Measurements from ENCODE around the gene PDILT. TPM values are rescaled to one million over a fixed set of nuclear protein-coding genes. Genes with fewer than 3 reads are reported as not detected.

PDILT gene
- total RNA-seq, 1 experiment from 2014 or later, result not detected

DNA sequence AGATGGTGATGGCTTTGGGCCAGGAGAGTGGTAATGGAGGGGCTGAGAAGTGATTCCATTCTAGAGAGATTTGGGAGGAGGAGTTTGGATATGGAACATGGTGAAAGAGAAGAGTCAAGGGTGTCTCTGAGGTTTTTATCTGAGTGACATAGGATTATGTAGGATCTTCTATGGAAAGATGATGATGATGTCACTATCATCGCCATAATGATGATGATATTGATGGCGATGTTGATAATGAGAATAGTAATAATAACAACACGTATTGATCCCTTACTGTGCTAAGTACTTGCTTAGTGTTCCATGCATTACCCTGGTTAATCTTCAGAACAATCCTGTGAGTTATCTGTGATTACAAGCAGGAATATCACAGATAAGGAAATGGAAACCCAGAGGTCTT, 16.6 kb downstream of the PDILT start:
- BruUV-seq (replicated peaks), result no TSS peak
- Mint-ChIP-seq H3K27me3 (ENCODE audit: insufficient read depth, unreplicated experiment) (peaks cover 3% of the 10 kb centered on the region), H3K4me1 (ENCODE audit: low read depth, unreplicated experiment) (no peaks in the 10 kb centered on the region), H3K27ac (ENCODE audit: unreplicated experiment) (no peak overlapping the region), H3K9me3 (ENCODE audit: unreplicated experiment) (no peaks in the 10 kb centered on the region), H3K4me3 (ENCODE audit: unreplicated experiment) (no peak overlapping the region), H3K36me3 (ENCODE audit: insufficient read depth, unreplicated experiment) (no peaks in the 10 kb centered on the region)
- no peak for DNase-seq
- no peak overlapping the region for H3K4me3 ChIP-seq (ENCODE audit: low read depth, low read length)
- H3K36me3 ChIP-seq (ENCODE audit: control insufficient read depth, insufficient read depth, low read length), result no peaks in the 10 kb centered on the region
- no peaks in the 10 kb centered on the region for H3K9me3 ChIP-seq
- ChIA-PET POLR2A (no interaction called here), CTCF (no interaction called here)
- intact Hi-C loops (cut with micrococcal nuclease; ENCODE audit: unreplicated experiment), result loop anchor here (10.0 kb wide), 2 partner anchors 307 to 783 kb away; partner anchors contain the start of gene ACSM1
- TF ChIP-seq CTCF (IDR thresholded peaks at IDR 0.05; ENCODE audit: insufficient read depth in 1 of 2, low read depth in 1 of 2, low read length in 1 of 2, severe bottlenecking in 1 of 2, unreplicated experiment in 1 of 2), result no peak
- H3K27me3 ChIP-seq (replicated peaks; ENCODE audit: control insufficient read depth, insufficient read depth, low read length), result no peaks in the 10 kb centered on the region
- H3K4me1 ChIP-seq, result no peaks in the 10 kb centered on the region

DNA sequence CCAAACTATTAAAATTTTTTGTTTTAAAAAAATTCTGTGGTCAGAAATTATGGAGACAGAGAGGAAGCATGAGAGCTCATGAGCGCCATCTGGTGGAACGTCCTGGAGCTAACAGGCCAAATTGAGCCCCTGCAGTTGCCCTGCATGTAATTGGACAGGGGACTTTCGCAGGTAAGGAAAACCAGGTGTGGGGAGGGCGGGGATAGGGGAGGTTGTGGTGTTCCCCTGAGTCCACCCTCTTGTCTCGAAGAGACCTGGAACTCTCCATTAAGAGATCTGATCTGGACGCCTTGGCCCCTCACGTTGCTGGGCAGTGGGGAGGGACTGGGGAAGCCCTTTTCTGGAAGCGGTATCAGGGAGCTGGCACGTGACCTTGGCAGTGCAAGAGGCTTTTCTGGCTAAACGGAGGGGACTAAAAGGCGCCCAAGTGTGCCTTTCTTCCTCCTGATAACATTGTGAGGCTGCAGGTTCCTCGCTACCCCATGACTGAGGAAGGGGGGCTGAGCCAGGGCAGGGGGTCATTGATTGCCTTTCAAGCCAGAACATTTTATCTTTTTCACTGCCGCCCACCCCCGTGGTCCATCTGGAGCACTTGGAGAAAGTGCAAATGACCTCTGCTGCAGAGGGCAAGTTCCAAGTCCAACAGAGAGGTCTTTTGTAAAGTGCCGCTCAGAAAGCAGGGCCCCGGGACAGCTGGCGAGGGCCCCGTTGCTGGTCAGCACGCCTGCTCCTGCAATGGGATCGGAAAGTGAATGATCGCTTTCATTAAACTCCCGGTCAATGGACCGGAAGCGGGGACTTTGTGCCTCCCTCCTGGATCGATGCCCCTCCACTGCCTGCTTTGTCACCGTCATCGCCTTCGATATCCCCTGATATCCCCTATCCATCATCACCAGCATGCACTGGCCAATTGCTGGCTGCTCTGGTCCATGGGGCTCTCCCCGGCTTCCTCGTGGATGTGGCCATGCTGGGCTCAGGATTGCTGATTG, 18.4 kb downstream of the PDILT start:
- H3K27ac Mint-ChIP-seq (ENCODE audit: unreplicated experiment), result no peak overlapping the region

More for the DNA sequence above, 18.4 kb downstream of the PDILT start:
- Mint-ChIP-seq H3K4me3 (ENCODE audit: unreplicated experiment) (no peak overlapping the region), H3K27me3 (ENCODE audit: insufficient read depth, unreplicated experiment) (peaks cover 3% of the 10 kb centered on the region), H3K9me3 (ENCODE audit: unreplicated experiment) (no peaks in the 10 kb centered on the region), H3K36me3 (ENCODE audit: insufficient read depth, unreplicated experiment) (no peaks in the 10 kb centered on the region), H3K4me1 (ENCODE audit: low read depth, unreplicated experiment) (no peaks in the 10 kb centered on the region)
- Histone ChIP-seq H3K9me3 (no peaks in the 10 kb centered on the region), H3K27me3 (replicated peaks; ENCODE audit: control insufficient read depth, insufficient read depth, low read length) (no peaks in the 10 kb centered on the region), H3K4me1 (no peaks in the 10 kb centered on the region), H3K4me3 (ENCODE audit: low read depth, low read length) (no peak overlapping the region), H3K36me3 (ENCODE audit: control insufficient read depth, insufficient read depth, low read length) (no peaks in the 10 kb centered on the region)
- TF ChIP-seq CTCF (IDR thresholded peaks at IDR 0.05; ENCODE audit: insufficient read depth in 1 of 2, low read depth in 1 of 2, low read length in 1 of 2, severe bottlenecking in 1 of 2, unreplicated experiment in 1 of 2), result peak; percentile 68 to 85
- BruUV-seq (replicated peaks), result no TSS peak
- DNase-seq, result peak; percentile 62 to 68
- ChIA-PET POLR2A (no interaction called here), CTCF (interaction anchor here (0.6 to 2.0 kb wide), 15 partner anchors 52 to 808 kb away, joined by 3 to 42 read pairs (median 4); no protein-coding TSS in a partner anchor)
- intact Hi-C loops (cut with micrococcal nuclease; ENCODE audit: unreplicated experiment), result loop anchor here (1.0 to 10.0 kb wide), 3 partner anchors 86 to 781 kb away; partner anchors contain the start of gene ACSM1
